ENCODE measurements around the gene PLXNB1.

Gene PLXNB1

DNA sequence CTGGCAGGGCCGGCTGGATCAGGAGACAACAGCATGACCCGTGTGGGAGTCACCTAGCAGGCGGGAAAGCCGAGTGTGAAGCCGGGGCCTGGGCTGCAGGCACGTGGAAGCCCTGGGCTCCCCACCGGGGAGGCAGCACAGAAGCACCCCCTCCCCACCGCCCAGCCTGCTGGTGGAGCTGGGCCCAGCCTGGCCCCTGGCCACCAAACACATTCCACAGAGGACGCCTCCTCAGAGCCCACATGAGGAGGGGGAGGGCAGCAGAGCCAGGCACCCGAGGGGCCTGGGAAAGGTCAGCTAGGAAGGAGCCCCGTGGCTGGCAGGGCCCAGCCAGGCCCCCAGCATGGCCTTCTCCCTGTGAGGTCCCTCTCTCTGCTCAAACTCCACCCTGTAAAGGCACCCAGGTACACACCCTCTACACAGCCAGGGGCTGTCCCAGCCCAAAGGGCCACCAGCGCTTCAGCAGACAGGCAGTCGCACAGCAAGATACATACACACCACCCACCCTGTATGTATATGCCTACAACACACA, 4.5 kb downstream of the PLXNB1 start:
- TF ChIP-seq, protein P1, sequence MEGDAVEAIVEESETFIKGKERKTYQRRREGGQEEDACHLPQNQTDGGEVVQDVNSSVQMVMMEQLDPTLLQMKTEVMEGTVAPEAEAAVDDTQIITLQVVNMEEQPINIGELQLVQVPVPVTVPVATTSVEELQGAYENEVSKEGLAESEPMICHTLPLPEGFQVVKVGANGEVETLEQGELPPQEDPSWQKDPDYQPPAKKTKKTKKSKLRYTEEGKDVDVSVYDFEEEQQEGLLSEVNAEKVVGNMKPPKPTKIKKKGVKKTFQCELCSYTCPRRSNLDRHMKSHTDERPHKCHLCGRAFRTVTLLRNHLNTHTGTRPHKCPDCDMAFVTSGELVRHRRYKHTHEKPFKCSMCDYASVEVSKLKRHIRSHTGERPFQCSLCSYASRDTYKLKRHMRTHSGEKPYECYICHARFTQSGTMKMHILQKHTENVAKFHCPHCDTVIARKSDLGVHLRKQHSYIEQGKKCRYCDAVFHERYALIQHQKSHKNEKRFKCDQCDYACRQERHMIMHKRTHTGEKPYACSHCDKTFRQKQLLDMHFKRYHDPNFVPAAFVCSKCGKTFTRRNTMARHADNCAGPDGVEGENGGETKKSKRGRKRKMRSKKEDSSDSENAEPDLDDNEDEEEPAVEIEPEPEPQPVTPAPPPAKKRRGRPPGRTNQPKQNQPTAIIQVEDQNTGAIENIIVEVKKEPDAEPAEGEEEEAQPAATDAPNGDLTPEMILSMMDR (IDR thresholded peaks at IDR 0.05; ENCODE audit: low read depth, low read length, missing control alignments): no peak
- DNase-seq (ENCODE audit: low read depth): no peak
- in situ Hi-C loops (cut with HindIII; ENCODE audit: low sequenced_read_pairs): loop anchor here (25.0 kb wide), 1 partner anchor 163 kb away; no protein-coding TSS in a partner anchor
- no peak overlapping the region for H3K4me3 ChIP-seq (ENCODE audit: low read depth, low read length)

DNA sequence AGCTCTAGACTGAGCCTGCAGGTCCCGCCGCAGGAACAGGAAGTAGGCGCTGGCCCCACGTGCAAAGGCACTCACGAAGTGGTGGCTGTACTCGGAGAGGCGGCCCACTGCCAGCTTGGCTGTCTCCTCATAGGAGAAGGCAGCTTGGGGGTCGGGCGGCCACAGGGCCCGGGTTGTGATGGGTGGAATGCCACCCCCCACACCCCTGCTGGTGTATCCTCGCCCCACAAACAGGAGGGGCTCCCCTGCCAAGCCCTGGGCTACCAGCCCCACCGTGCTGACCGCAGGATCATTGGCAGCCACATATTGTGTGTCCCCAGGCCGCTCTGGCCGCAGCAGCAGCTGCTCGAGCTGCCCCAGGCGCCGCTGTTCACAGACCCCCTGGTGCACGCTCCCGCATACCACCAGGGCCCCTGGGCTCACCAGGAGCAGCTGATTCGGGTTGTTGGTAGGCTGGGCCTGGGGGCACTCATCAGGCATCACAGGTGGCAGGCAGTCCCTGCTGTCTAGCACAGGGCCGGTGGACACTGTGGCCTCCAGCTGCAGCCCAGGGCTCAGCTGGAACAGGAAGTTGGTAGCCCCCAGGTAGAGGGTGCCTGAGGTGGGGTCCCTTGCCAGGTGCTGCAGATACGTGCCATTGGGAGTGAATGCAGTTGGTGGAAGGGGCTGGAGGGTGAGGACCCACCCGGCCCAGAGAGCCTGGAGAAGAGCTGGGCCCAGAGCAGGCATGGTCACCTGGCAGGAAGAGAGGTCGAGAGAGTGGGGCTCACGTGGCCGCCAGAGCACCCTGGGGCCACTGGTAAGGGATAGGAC, 5.8 kb downstream of the PLXNB1 start:
- TF ChIP-seq, protein P1 (IDR thresholded peaks at IDR 0.05; ENCODE audit: low read depth, low read length, missing control alignments): no peak
- H3K4me3 ChIP-seq (ENCODE audit: low read depth, low read length): no peak overlapping the region
- DNase-seq (ENCODE audit: low read depth): no peak
- in situ Hi-C loops (cut with HindIII; ENCODE audit: low sequenced_read_pairs): no loop called here

DNA sequence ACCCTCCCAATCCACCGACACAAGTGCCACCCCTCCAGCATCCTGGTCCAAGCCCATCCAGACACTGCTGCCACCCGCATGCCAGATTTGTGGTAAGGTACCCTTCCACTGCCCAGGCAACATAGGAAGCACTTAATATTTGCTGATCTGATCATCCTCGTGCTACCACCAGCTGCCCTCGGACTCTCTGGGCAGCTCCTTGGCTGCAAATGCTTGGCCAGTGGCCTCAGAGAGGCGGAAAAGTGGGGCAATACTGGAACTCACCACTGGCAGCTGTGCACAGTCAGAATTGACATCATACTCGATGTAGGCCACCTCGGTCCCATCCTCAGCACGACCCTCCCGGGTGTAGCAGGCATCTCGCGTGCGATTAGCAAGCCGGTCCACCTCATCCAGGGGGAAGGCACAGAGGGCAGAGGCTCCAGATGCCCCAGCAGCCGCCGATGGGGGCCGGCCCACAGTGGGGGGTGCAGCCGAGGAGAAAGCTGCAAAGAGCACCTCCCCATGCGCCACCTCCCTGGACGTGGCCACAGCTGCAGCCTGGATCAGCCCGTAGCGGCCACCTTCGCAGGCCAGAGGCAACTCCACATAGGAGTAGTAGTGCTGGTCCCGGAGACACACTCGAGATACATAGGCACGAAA, 6.5 kb downstream of the PLXNB1 start:
- TF ChIP-seq, protein P1 (IDR thresholded peaks at IDR 0.05; ENCODE audit: low read depth, low read length, missing control alignments): no peak
- in situ Hi-C loops (cut with HindIII; ENCODE audit: low sequenced_read_pairs): no loop called here
- no peak overlapping the region for H3K4me3 ChIP-seq (ENCODE audit: low read depth, low read length)
- DNase-seq (ENCODE audit: low read depth): no peak

DNA sequence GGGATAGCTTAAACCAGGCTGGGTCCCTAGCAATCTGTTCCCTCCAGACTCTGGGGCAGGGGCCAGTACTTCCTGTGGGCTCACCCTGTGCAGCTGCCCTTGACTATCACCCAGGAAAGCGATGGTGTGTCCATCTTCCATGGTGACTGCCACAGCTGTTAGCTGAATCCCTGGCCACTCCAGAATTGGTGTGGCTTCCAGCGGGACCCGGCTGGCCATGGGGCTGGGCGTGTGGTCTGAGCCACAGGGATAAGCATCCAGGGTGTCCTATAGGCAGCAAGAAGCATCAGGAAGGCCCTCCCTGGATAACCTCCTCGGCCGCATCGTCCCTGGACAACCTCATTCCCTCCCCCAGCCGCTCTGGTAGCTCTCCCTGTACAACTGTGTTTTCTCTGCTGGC, 7.2 kb downstream of the PLXNB1 start:
- H3K4me3 ChIP-seq (ENCODE audit: low read depth, low read length): no peak overlapping the region
- in situ Hi-C loops (cut with HindIII; ENCODE audit: low sequenced_read_pairs): no loop called here
- DNase-seq (ENCODE audit: low read depth): no peak
- TF ChIP-seq, protein P1 (IDR thresholded peaks at IDR 0.05; ENCODE audit: low read depth, low read length, missing control alignments): no peak

DNA sequence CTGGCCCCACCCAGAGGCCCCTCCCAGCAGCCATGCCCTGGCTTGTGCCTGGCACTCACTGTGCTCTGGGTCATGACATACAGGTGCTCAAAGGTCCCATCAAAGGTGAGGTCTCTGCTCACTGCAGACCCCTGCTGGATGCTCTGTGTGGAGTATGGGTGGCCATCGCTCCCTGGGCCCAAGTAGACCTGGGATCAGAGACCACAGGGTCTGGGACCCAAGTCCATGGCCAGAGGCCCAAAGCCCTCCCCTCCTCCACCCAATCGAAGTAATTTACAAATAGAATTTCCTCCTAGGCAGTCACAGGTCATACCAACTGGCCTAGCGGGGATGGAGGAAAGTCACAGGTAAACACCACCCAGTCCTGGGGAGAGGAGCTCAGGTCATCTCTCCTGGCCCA, 7.6 kb downstream of the PLXNB1 start:
- DNase-seq (ENCODE audit: low read depth): no peak
- TF ChIP-seq, protein P1 (IDR thresholded peaks at IDR 0.05; ENCODE audit: low read depth, low read length, missing control alignments): no peak
- H3K4me3 ChIP-seq (ENCODE audit: low read depth, low read length): no peak overlapping the region
- in situ Hi-C loops (cut with HindIII; ENCODE audit: low sequenced_read_pairs): no loop called here

DNA sequence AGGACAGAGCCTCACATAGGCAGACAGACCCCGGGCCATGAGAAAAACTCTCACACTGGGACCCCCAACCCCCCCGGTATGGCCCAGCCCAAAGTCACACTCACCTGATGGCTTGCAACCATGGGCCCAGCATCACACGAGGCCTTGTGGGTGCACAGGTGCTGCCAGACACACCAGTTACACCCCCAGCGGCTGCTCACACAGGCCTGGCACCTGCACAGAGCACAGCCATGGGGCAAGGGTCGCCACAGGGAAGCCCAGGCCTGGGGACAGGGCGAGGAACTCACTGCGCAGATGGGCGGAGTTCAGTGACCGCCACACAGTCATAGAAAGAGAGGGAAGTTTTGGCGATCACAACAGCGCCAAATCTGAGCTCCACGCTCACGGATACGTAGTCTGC, 9.3 kb downstream of the PLXNB1 start:
- DNase-seq (ENCODE audit: low read depth): no peak
- in situ Hi-C loops (cut with HindIII; ENCODE audit: low sequenced_read_pairs): no loop called here
- TF ChIP-seq, protein P1 (IDR thresholded peaks at IDR 0.05; ENCODE audit: low read depth, low read length, missing control alignments): no peak
- no peak overlapping the region for H3K4me3 ChIP-seq (ENCODE audit: low read depth, low read length)

Measured in astrocyte of the cerebellum (primary cell).